ENCODE results near the gene NPEPPS.
"Not testable (repeated sequence)": the region's sequence is repeated elsewhere in the genome, so short reads cannot be mapped to it uniquely, and the experiment has no call there.

- TF ChIP-seq CTCF, POLR2A (IDR thresholded peaks at IDR 0.05): not testable (repeated sequence)
These were observed 51.5 kb downstream of the NPEPPS start for GRCh38 chr17:47582416-47582815.
